Gastroesophageal sphincter (tissue), 4 donors: Measurements from ENCODE around the gene NOS3. TPM values are rescaled to one million over a fixed set of nuclear protein-coding genes. Genes with fewer than 3 reads are reported as not detected.

Source experiments
- ATAC-seq: fragments of 150-250 bp; one replicate; pipeline ENCODE4 v1.9.1; 2016; ENCODE audit warnings: mild to moderate bottlenecking, moderate library complexity
- H3K27ac ChIP-seq, 4 donors: fragments of 200-600 bp; sonication (generic) in 3 of 4; 1 replicate in 3 of 4; 2 replicates in 1 of 4; pipeline ENCODE4 v1.5.1; 2016 to 2019
- H3K27me3 ChIP-seq: fragments of 200-600 bp; sonication (generic); one replicate; pipeline ENCODE4 v1.5.1; 2019
- H3K36me3 ChIP-seq, 2 donors: fragments of 200-600 bp; sonication (generic); one replicate each; pipeline ENCODE4 v1.5.1; 2019; ENCODE audit warnings: control low read depth in 1 of 2
- H3K4me1 ChIP-seq, 3 donors: fragments of 200-600 bp; sonication (generic); 1 replicate in 2 of 3; 2 replicates in 1 of 3; pipeline ENCODE4 v1.5.1; 2016 to 2019; ENCODE audit warnings: control low read depth in 2 of 3
- H3K4me3 ChIP-seq, 2 donors: fragments of 200-600 bp; sonication (generic); one replicate each; pipeline ENCODE4 v1.5.1; 2019; ENCODE audit warnings: mild to moderate bottlenecking in 1 of 2, moderate library complexity in 1 of 2
- H3K9me3 ChIP-seq, 3 donors: fragments of 200-600 bp; sonication (generic); one replicate each; pipeline ENCODE4 v1.5.1; 2017 to 2019; ENCODE audit warnings: control low read depth in 2 of 3
- CTCF ChIP-seq, 4 experiments: fragments of 200-600 bp in 2 of 4; fragments of 450-650 bp in 2 of 4; sonication (generic) in 1 of 4; IDR thresholded peaks; one replicate each; pipeline ENCODE4 v1.5.1; 2017 to 2019; ENCODE audit warnings: antibody characterized with exemption in 4 of 4, mild to moderate bottlenecking in 2 of 4, moderate library complexity in 2 of 4
- EP300 ChIP-seq: sonication (generic); formaldehyde crosslinking; IDR thresholded peaks from one replicate; pipeline ENCODE4 v1.6.1; 2017; ENCODE audit warnings: antibody characterized with exemption, mild to moderate bottlenecking
- POLR2A ChIP-seq, 2 donors: fragments of 450-650 bp; IDR thresholded peaks; one replicate each; pipeline ENCODE4 v1.6.1; 2017; ENCODE audit warnings: antibody characterized with exemption in 2 of 2, mild to moderate bottlenecking in 2 of 2, moderate library complexity in 1 of 2
- POLR2AphosphoS5 ChIP-seq: sonication (generic); formaldehyde crosslinking; IDR thresholded peaks from one replicate; pipeline ENCODE4 v1.6.1; 2017; ENCODE audit warnings: antibody characterized with exemption
- WGBS, 2 donors: methylation state at CpG; one replicate each; pipeline ENCODE4 v1.1.5; 2018; ENCODE audit warnings: low coverage in 1 of 2; 5-methylcytosine and 5-hydroxymethylcytosine counted together
- total RNA-seq, 4 donors: library from RNA; depleted of rRNA; stranded (reverse); fragments of >200 nt; gene quantifications; one replicate each; pipeline ENCODE4 v1.1.0, GENCODE V29; 2016

Gene NOS3
- total RNA-seq, 4 donors from 2014 or later: 6.8 to 29.4 (median 13.5) TPM

- peak overlapping the region in 3 of 4 donors; percentile 14 to 85 (median 30) for H3K27ac ChIP-seq
- TF ChIP-seq CTCF (IDR thresholded peaks at IDR 0.05): no peak
- TF ChIP-seq POLR2AphosphoS5: no peak
- no peak for TF ChIP-seq EP300
- no peak for TF ChIP-seq POLR2A (IDR thresholded peaks at IDR 0.05)
- H3K4me3 ChIP-seq: no peak overlapping the region
- 17% methylated on average over 2 of the region's 7 CpGs; no CpG with 5 or more reads in 1 of the 2 donors for WGBS, 2 donors
- H3K36me3 ChIP-seq: no peaks in the 10 kb centered on the region
- H3K27me3 ChIP-seq: peaks cover 8% of the 10 kb centered on the region
- H3K4me1 ChIP-seq: peaks cover 0 to 99% (median 53%) of the 10 kb centered on the region in 3 donors
- no peak for ATAC-seq
- no peaks in the 10 kb centered on the region for H3K9me3 ChIP-seq
Observed at GRCh38 chr7:150969475-150969874, 21.3 kb upstream of the NOS3 start.

- Histone ChIP-seq H3K27me3 (peaks cover 18% of the 10 kb centered on the region), H3K9me3 (no peaks in the 10 kb centered on the region), H3K36me3 (no peaks in the 10 kb centered on the region), H3K4me1 (peaks cover 0 to 99% (median 47%) of the 10 kb centered on the region in 3 donors), H3K27ac (peak overlapping the region in 3 of 4 donors; percentile 14 to 85 (median 30)), H3K4me3 (no peak overlapping the region)
- 73% methylated on average over 3 of the region's 11 CpGs; no CpG with 5 or more reads in 1 of the 2 donors for WGBS, 2 donors
- no peak for ATAC-seq
- TF ChIP-seq POLR2A (IDR thresholded peaks at IDR 0.05) (no peak), EP300 (no peak), POLR2AphosphoS5 (no peak)
Observed at GRCh38 chr7:150970424-150970823, 20.4 kb upstream of the NOS3 start.

- H3K36me3 ChIP-seq: no peaks in the 10 kb centered on the region
- peaks cover 0 to 100% (median 47%) of the 10 kb centered on the region in 3 donors for H3K4me1 ChIP-seq
- no peaks in the 10 kb centered on the region for H3K9me3 ChIP-seq
- peak overlapping the region in 3 of 4 donors; percentile 85 to 89 (median 86) for H3K27ac ChIP-seq
- ATAC-seq: peak; percentile 3
- WGBS, 2 donors: 10 to 18% methylated on average over 6 to 8 of the region's 16 CpGs
- TF ChIP-seq POLR2A (IDR thresholded peaks at IDR 0.05): no peak
- no peak for TF ChIP-seq EP300
- no peak for TF ChIP-seq CTCF (IDR thresholded peaks at IDR 0.05)
- no peak for TF ChIP-seq POLR2AphosphoS5
- no peak overlapping the region for H3K4me3 ChIP-seq
- peaks cover 25% of the 10 kb centered on the region for H3K27me3 ChIP-seq
Observed at GRCh38 chr7:150971242-150972022, 19.4 kb upstream of the NOS3 start.

GRCh38 chr7:150972023-150972468, 18.8 kb upstream of the NOS3 start:
- WGBS, 2 donors: 23% methylated on average over 3 of the region's 12 CpGs; no CpG with 5 or more reads in 1 of the 2 donors
- H3K36me3 ChIP-seq: no peaks in the 10 kb centered on the region
- H3K9me3 ChIP-seq: no peaks in the 10 kb centered on the region
- ATAC-seq: peak; percentile 87
- peak overlapping the region in 3 of 4 donors; percentile 85 to 89 (median 86) for H3K27ac ChIP-seq
- TF ChIP-seq CTCF (IDR thresholded peaks at IDR 0.05) (no peak), POLR2AphosphoS5 (peak; percentile 97)
- peaks cover 0 to 100% (median 47%) of the 10 kb centered on the region in 3 donors for H3K4me1 ChIP-seq
- peaks cover 31% of the 10 kb centered on the region for H3K27me3 ChIP-seq
- H3K4me3 ChIP-seq: no peak overlapping the region

GRCh38 chr7:150972741-150973140, 18.1 kb upstream of the NOS3 start:
- Histone ChIP-seq H3K36me3 (no peaks in the 10 kb centered on the region), H3K4me3 (no peak overlapping the region), H3K27me3 (peaks cover 38% of the 10 kb centered on the region), H3K4me1 (peaks cover 0 to 100% (median 47%) of the 10 kb centered on the region in 3 donors), H3K27ac (peak overlapping the region; percentile 42 to 89 (median 86)), H3K9me3 (no peaks in the 10 kb centered on the region)
- ATAC-seq: no peak
- TF ChIP-seq EP300 (no peak), POLR2A (IDR thresholded peaks at IDR 0.05) (no peak), POLR2AphosphoS5 (peak; percentile 29)
- no CpG with 5 or more reads among the region's 8 CpGs for WGBS, 2 donors
